Stimulated activated CD8-positive, alpha-beta memory T cell treated with anti-CD3 and anti-CD28 coated beads, Interleukin-4, amount 100 ng/mL, for 24 hours (primary cell): ENCODE data around the gene ZBTB5.
"Not testable (repeated sequence)": the region's sequence is repeated elsewhere in the genome, so short reads cannot be mapped to it uniquely, and the experiment has no call there.

Experiments
- DNase-seq: peaks from one replicate; pipeline ENCODE4 v3.0.0-alpha.2; 2020; ENCODE audit warnings: low read depth

Gene ZBTB5

GRCh38 chr9:37405764-37406380 is 59.4 kb downstream of the ZBTB5 start:
- no peak for DNase-seq

- DNase-seq, result no peak
These were observed 59.9 kb downstream of the ZBTB5 start for GRCh38 chr9:37405350-37405749.

GRCh38 chr9:37404590-37404989 is 60.7 kb downstream of the ZBTB5 start:
- DNase-seq, result no peak

- no peak for DNase-seq
These were observed 65.9 kb downstream of the ZBTB5 start for GRCh38 chr9:37399336-37399735.

GRCh38 chr9:37398464-37399025 is 66.7 kb downstream of the ZBTB5 start:
- no peak for DNase-seq

- not testable (repeated sequence) for DNase-seq
These were observed 67.3 kb downstream of the ZBTB5 start for GRCh38 chr9:37397948-37398347.

GRCh38 chr9:37395663-37396062 is 69.6 kb downstream of the ZBTB5 start:
- no peak for DNase-seq

GRCh38 chr9:37395229-37395628 is 70.0 kb downstream of the ZBTB5 start:
- DNase-seq, result no peak

GRCh38 chr9:37392272-37392671 is 73.0 kb downstream of the ZBTB5 start:
- DNase-seq, result no peak

GRCh38 chr9:37390759-37391158 is 74.5 kb downstream of the ZBTB5 start:
- no peak for DNase-seq
